Measurements from ENCODE around the gene TRA2B.

Gene TRA2B

GRCh38 chr3:185936814-185937688, 763 bp downstream of the TRA2B start:
- peak; percentile 94 for DNase-seq
- peaks cover 4% of the 10 kb centered on the region for H3K4me1 ChIP-seq

GRCh38 chr3:185936273-185936629, 1.6 kb downstream of the TRA2B start:
- Histone ChIP-seq H3K27me3 (no peaks in the 10 kb centered on the region), H3K9me3 (no peaks in the 10 kb centered on the region), H3K36me3 (peaks cover 44% of the 10 kb centered on the region), H3K4me3 (ENCODE audit: low read depth, low read length) (peak overlapping the region; percentile 96), H3K4me1 (peaks cover 8% of the 10 kb centered on the region)
- DNase-seq = no peak
- TF ChIP-seq CTCF (IDR thresholded peaks at IDR 0.05; ENCODE audit: low read depth, low read length) = no peak

More at GRCh38 chr3:185936814-185937688, 763 bp downstream of the TRA2B start:
- no peaks in the 10 kb centered on the region for H3K9me3 ChIP-seq
- TF ChIP-seq CTCF (IDR thresholded peaks at IDR 0.05; ENCODE audit: low read depth, low read length) = no peak
- peak overlapping the region; percentile 96 for H3K4me3 ChIP-seq (ENCODE audit: low read depth, low read length)
- peaks cover 38% of the 10 kb centered on the region for H3K36me3 ChIP-seq
- H3K27me3 ChIP-seq = no peaks in the 10 kb centered on the region

- Histone ChIP-seq H3K9me3 (no peaks in the 10 kb centered on the region), H3K27me3 (no peaks in the 10 kb centered on the region), H3K4me3 (ENCODE audit: low read depth, low read length) (peak overlapping the region; percentile 96), H3K4me1 (peaks cover 11% of the 10 kb centered on the region), H3K36me3 (peaks cover 50% of the 10 kb centered on the region)
- TF ChIP-seq CTCF (IDR thresholded peaks at IDR 0.05; ENCODE audit: low read depth, low read length) = no peak
- DNase-seq = no peak
Measured at GRCh38 chr3:185935465-185936272, 2.1 kb downstream of the TRA2B start.

GRCh38 chr3:185934767-185935464, 2.9 kb downstream of the TRA2B start:
- H3K27me3 ChIP-seq = no peaks in the 10 kb centered on the region
- H3K36me3 ChIP-seq = peaks cover 57% of the 10 kb centered on the region
- no peak for DNase-seq
- peaks cover 12% of the 10 kb centered on the region for H3K4me1 ChIP-seq
- no peak for TF ChIP-seq CTCF (IDR thresholded peaks at IDR 0.05; ENCODE audit: low read depth, low read length)
- no peaks in the 10 kb centered on the region for H3K9me3 ChIP-seq
- H3K4me3 ChIP-seq (ENCODE audit: low read depth, low read length) = peak overlapping the region; percentile 96

GRCh38 chr3:185934174-185934557, 3.6 kb downstream of the TRA2B start:
- Histone ChIP-seq H3K9me3 (no peaks in the 10 kb centered on the region), H3K4me3 (ENCODE audit: low read depth, low read length) (peak overlapping the region; percentile 96), H3K4me1 (peaks cover 16% of the 10 kb centered on the region), H3K36me3 (peaks cover 65% of the 10 kb centered on the region), H3K27me3 (no peaks in the 10 kb centered on the region)
- TF ChIP-seq CTCF (IDR thresholded peaks at IDR 0.05; ENCODE audit: low read depth, low read length) = no peak
- DNase-seq = no peak

Data from BE2C (cell line).